B cell (primary cell): ENCODE results near the gene ICAM1. TPM values are rescaled to one million over a fixed set of nuclear protein-coding genes. Genes with fewer than 3 reads are reported as not detected.

ENCODE experiments used
- ATAC-seq: fragments of 200-7000 bp; cut with Tn5 transposase; one replicate; pipeline ENCODE4 v1.10.0; 2021; ENCODE audit warnings: low read depth, mild to moderate bottlenecking, moderate number of reproducible peaks, moderate library complexity
- CTCF ChIA-PET: fragments of 350-600 bp; sonication (Branson Sonifier 250); formaldehyde crosslinking; loops from one replicate; lab custom pipeline; 2021; ENCODE audit warnings: antibody characterized with exemption, inconsistent platforms; lab: Charles Lee
- POLR2A ChIA-PET: fragments of 350-600 bp; sonication (Branson Sonifier 250); formaldehyde crosslinking; loops from one replicate; lab custom pipeline; 2021; ENCODE audit warnings: antibody characterized with exemption; lab: Charles Lee
- DNase-seq: peaks from one replicate; pipeline ENCODE4 v3.0.0; 2013
- H2AFZ ChIP-seq: 2 replicates; pipeline ENCODE4 v1.6.1; 2012; ENCODE audit warnings: mild to moderate bottlenecking, low read depth, low read length; ENCODE audit not compliant: insufficient read depth, poor library complexity, severe bottlenecking
- H3K27ac ChIP-seq, 2 donors: 1 replicate in 1 of 2; 2 replicates in 1 of 2; pipeline ENCODE4 v1.5.1; 2012 to 2013; ENCODE audit warnings: low read length in 2 of 2, mild to moderate bottlenecking in 2 of 2, moderate library complexity in 1 of 2
- H3K27me3 ChIP-seq, 4 experiments: fragments of 200-600 bp in 1 of 4; sonication (generic) in 1 of 4; replicated peaks in 1 of 4; 1 replicate in 2 of 4; 2 replicates in 2 of 4; pipeline versions ENCODE4 v1.6.1 to v1.7.0; 2013 to 2016; ENCODE audit warnings: low read length in 3 of 4, mild to moderate bottlenecking in 2 of 4, mixed read lengths in 1 of 4, moderate library complexity in 1 of 4; ENCODE audit not compliant: insufficient read depth in 4 of 4, control insufficient read depth in 3 of 4; ENCODE audit errors: control extremely low read depth in 1 of 4
- H3K36me3 ChIP-seq, 2 experiments: replicated peaks in 1 of 2; 1 replicate in 1 of 2; 2 replicates in 1 of 2; pipeline versions ENCODE4 v1.6.1 to v1.7.1; 2013; ENCODE audit warnings: low read length in 1 of 2; ENCODE audit not compliant: insufficient read depth in 2 of 2, control insufficient read depth in 1 of 2; ENCODE audit errors: control extremely low read depth in 1 of 2, extremely low read depth in 1 of 2
- H3K4me1 ChIP-seq, 2 donors: fragments of 200-600 bp in 1 of 2; sonication (generic) in 1 of 2; 1 replicate in 1 of 2; 2 replicates in 1 of 2; pipeline versions ENCODE4 v1.5.1 to v1.6.1; 2013 to 2017; ENCODE audit warnings: low read length in 2 of 2; ENCODE audit not compliant: control insufficient read depth in 2 of 2, insufficient read depth in 2 of 2
- H3K4me2 ChIP-seq: replicated peaks from 2 replicates; pipeline ENCODE3; 2012; ENCODE audit warnings: mild to moderate bottlenecking, low read depth, low read length; ENCODE audit not compliant: poor library complexity, severe bottlenecking
- H3K4me3 ChIP-seq, 5 experiments: fragments of 200-600 bp in 1 of 5; sonication (generic) in 1 of 5; 1 replicate in 3 of 5; 2 replicates in 2 of 5; pipeline versions ENCODE4 v1.5.1 to v1.7.0; 2011 to 2016; ENCODE audit warnings: low read length in 4 of 5, mild to moderate bottlenecking in 4 of 5, low read depth in 2 of 5, control low read depth in 1 of 5, moderate library complexity in 1 of 5; ENCODE audit not compliant: insufficient read depth in 1 of 5; ENCODE audit errors: control extremely low read depth in 1 of 5, extremely low read depth in 1 of 5
- H3K79me2 ChIP-seq: fragments of 200-600 bp; sonication (generic); one replicate; pipeline ENCODE4 v1.6.0; 2016; ENCODE audit warnings: low read length; ENCODE audit not compliant: control insufficient read depth, insufficient read depth
- H3K9ac ChIP-seq: fragments of 200-600 bp; sonication (generic); 2 replicates; pipeline ENCODE4 v1.6.1; 2017; ENCODE audit warnings: mild to moderate bottlenecking, low read length, moderate library complexity
- H3K9me3 ChIP-seq, 3 donors: one replicate each; pipeline versions ENCODE4 v1.6.1 to v1.7.1; 2013; ENCODE audit warnings: low read length in 2 of 3; ENCODE audit not compliant: control insufficient read depth in 2 of 3, insufficient read depth in 1 of 3; ENCODE audit errors: control extremely low read depth in 1 of 3
- H4K20me1 ChIP-seq: 2 replicates; pipeline ENCODE4 v1.6.0; 2012; ENCODE audit warnings: mild to moderate bottlenecking, low read length; ENCODE audit not compliant: insufficient read depth, control insufficient read depth, poor library complexity, severe bottlenecking
- H3K27ac Mint-ChIP-seq: one replicate; pipeline ENCODE4 v1.8.0; 2021; ENCODE audit warnings: mixed read lengths
- H3K27me3 Mint-ChIP-seq: one replicate; pipeline ENCODE4 v1.8.0; 2021; ENCODE audit warnings: mixed read lengths
- H3K4me1 Mint-ChIP-seq: one replicate; pipeline ENCODE4 v1.8.0; 2021; ENCODE audit warnings: mixed read lengths
- H3K4me3 Mint-ChIP-seq: one replicate; pipeline ENCODE4 v1.8.0; 2021; ENCODE audit warnings: mixed read lengths
- H3K9me3 Mint-ChIP-seq: one replicate; pipeline ENCODE4 v1.8.0; 2022; ENCODE audit warnings: mixed read lengths; ENCODE audit not compliant: insufficient read depth
- EZH2 ChIP-seq: IDR thresholded peaks from 2 replicates; pipeline ENCODE4 v1.6.1; 2012; ENCODE audit warnings: borderline replicate concordance, low read depth, mild to moderate bottlenecking, moderate library complexity, low read length; ENCODE audit not compliant: insufficient read depth, poor library complexity, severe bottlenecking
- WGBS: methylation state at CpG from one replicate; pipeline ENCODE4 v1.1.5; 2013; ENCODE audit warnings: missing lambda C conversion rate; ENCODE audit not compliant: insufficient coverage; 5-methylcytosine and 5-hydroxymethylcytosine counted together
- intact Hi-C: fragments of 100-400 bp; cut with micrococcal nuclease; formaldehyde crosslinking; loops from one replicate; pipeline ENCODE4 v1.10.0; 2022
- polyA plus RNA-seq: library from polyadenylated mRNA; depleted of rRNA; stranded (reverse); fragments of >200 nt; gene quantifications from 2 replicates; pipeline ENCODE4 v1.2.3, GENCODE V29; 2012
- total RNA-seq, 2 donors: library from RNA; stranded (reverse); fragments of 120-200 nt in 1 of 2; gene quantifications; 1 replicate in 1 of 2; 2 replicates in 1 of 2; pipeline versions ENCODE4 v1.2.3 to v1.2.4, GENCODE V29; 2013 to 2022
- TF ChIP-seq, protein P1 (sequence below): fragments of 200-600 bp; IDR thresholded peaks from one replicate; pipeline ENCODE4 v1.8.0; 2022; ENCODE audit warnings: antibody characterized with exemption, mild to moderate bottlenecking

Gene ICAM1
- total and polyA plus RNA-seq, 2 donors (not counting 1 experiment from before 2014, with no cell fraction given): 7.3 to 11.9 TPM

- Histone ChIP-seq H3K36me3 (peaks cover 0 to 68% of the 10 kb centered on the region in 2 experiments), H3K27me3 (no peaks in the 10 kb centered on the region), H3K4me3 (no peak overlapping the region), H3K4me2 (no peak overlapping the region), H3K4me1 (peaks cover 6 to 17% of the 10 kb centered on the region in 2 donors), H3K9ac (no peak overlapping the region), H3K9me3 (no peaks in the 10 kb centered on the region), H4K20me1 (peaks cover 82% of the 10 kb centered on the region), H2AFZ (no peak overlapping the region), H3K79me2 (peaks cover 62% of the 10 kb centered on the region), H3K27ac (no peak overlapping the region)
- POLR2A ChIA-PET: no interaction called here
- ATAC-seq (no peak), DNase-seq (no peak)
- Mint-ChIP-seq H3K27ac (no peak overlapping the region), H3K4me1 (peaks cover 13% of the 10 kb centered on the region), H3K27me3 (no peaks in the 10 kb centered on the region), H3K4me3 (no peak overlapping the region), H3K9me3 (no peaks in the 10 kb centered on the region)
- CTCF ChIA-PET: no interaction called here
- TF ChIP-seq EZH2: no peak
- TF ChIP-seq, protein P1, sequence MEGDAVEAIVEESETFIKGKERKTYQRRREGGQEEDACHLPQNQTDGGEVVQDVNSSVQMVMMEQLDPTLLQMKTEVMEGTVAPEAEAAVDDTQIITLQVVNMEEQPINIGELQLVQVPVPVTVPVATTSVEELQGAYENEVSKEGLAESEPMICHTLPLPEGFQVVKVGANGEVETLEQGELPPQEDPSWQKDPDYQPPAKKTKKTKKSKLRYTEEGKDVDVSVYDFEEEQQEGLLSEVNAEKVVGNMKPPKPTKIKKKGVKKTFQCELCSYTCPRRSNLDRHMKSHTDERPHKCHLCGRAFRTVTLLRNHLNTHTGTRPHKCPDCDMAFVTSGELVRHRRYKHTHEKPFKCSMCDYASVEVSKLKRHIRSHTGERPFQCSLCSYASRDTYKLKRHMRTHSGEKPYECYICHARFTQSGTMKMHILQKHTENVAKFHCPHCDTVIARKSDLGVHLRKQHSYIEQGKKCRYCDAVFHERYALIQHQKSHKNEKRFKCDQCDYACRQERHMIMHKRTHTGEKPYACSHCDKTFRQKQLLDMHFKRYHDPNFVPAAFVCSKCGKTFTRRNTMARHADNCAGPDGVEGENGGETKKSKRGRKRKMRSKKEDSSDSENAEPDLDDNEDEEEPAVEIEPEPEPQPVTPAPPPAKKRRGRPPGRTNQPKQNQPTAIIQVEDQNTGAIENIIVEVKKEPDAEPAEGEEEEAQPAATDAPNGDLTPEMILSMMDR: no peak
- 95% methylated on average over 7 of the region's 7 CpGs for WGBS
- intact Hi-C loops: no loop called here
Measured at GRCh38 chr19:10327793-10328192, 56.9 kb downstream of the ICAM1 start.

DNA sequence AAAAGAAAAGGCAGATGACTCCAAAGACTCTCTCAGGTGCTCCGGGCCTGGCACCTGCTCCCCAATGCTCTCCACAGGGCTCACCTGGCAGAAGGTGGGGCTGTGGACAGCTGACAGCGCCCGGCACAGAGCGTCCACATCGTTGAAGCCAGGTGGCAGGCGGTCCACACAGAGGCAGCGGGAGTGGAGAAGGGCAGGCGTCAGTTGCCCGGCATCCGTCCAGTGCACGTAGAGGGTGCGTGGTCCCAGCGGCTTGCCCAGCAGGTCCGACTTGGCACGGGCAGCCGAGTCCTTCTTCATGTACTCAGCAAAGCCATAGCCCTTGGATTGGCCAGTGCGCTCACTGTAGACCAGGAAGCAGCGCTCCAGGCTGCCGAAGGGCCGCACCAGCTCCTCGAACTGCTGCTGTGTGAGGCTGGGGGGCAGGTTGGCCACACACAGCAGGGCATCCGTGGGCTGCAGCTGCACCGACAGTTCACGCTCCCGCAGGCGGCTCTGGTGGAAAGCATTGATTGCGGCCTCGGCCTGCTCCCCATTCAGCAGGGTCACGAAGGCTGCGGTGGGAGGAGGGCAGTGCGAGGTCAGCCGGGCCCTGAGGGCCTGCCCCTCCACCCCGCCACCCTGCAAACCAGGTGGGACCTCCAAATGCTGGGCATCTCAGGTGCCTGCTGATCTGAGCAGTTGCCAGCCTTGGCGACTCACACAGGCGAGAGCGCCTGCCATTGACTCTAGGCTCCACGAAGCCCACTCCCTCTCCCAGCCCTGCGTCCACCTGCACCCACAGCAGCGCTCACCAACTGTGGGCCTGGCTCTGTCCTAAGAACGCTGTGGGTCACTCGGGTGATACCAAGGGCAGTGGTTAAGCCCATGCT, 57.9 kb downstream of the ICAM1 start:
- no peak for ATAC-seq
- intact Hi-C loops: no loop called here
- H3K4me2 ChIP-seq: no peak overlapping the region
- H4K20me1 ChIP-seq: peaks cover 75% of the 10 kb centered on the region
- H3K4me1 Mint-ChIP-seq: peaks cover 19% of the 10 kb centered on the region
- DNase-seq: peak; percentile 4
- H3K4me1 ChIP-seq: peaks cover 8 to 15% of the 10 kb centered on the region in 2 donors
- peaks cover 0 to 3% (median 0%) of the 10 kb centered on the region in 3 donors for H3K9me3 ChIP-seq
- H3K27ac Mint-ChIP-seq: no peak overlapping the region
- TF ChIP-seq, protein P1: no peak
- TF ChIP-seq EZH2: no peak
- 98% methylated on average over 41 of the region's 41 CpGs for WGBS
- H3K27me3 ChIP-seq: no peaks in the 10 kb centered on the region
- CTCF ChIA-PET: no interaction called here
- H3K27ac ChIP-seq: no peak overlapping the region
- H2AFZ ChIP-seq: no peak overlapping the region
- no peak overlapping the region for H3K4me3 Mint-ChIP-seq
- H3K9ac ChIP-seq: no peak overlapping the region
- no peak overlapping the region for H3K4me3 ChIP-seq
- POLR2A ChIA-PET: no interaction called here
- H3K79me2 ChIP-seq: peaks cover 60% of the 10 kb centered on the region
- H3K27me3 Mint-ChIP-seq: no peaks in the 10 kb centered on the region
- peaks cover 0 to 59% of the 10 kb centered on the region in 2 experiments for H3K36me3 ChIP-seq
- no peaks in the 10 kb centered on the region for H3K9me3 Mint-ChIP-seq
